Neural crest cell (in vitro differentiated cells): ENCODE results near the gene EHD4. TPM values are rescaled to one million over a fixed set of nuclear protein-coding genes. Genes with fewer than 3 reads are reported as not detected.
A peak's percentile ranks its signal among the peaks of the same experiment; 100 is the strongest.

Experiments
- DNase-seq: peaks from one replicate; pipeline ENCODE4 v3.0.0; 2021; ENCODE audit warnings: low read depth, mixed read lengths, low spot score
- H3K27ac Mint-ChIP-seq: one replicate; pipeline ENCODE4 v1.8.0; 2021; ENCODE audit warnings: mild to moderate bottlenecking, mixed read lengths; ENCODE audit not compliant: unreplicated experiment
- H3K27me3 Mint-ChIP-seq: 2 replicates; pipeline ENCODE4 v1.8.0; 2021; ENCODE audit warnings: low read depth, mild to moderate bottlenecking, mixed read lengths
- H3K36me3 Mint-ChIP-seq: 2 replicates; pipeline ENCODE4 v1.8.0; 2021; ENCODE audit warnings: low read depth, mild to moderate bottlenecking, mixed read lengths
- H3K4me1 Mint-ChIP-seq: 2 replicates; pipeline ENCODE4 v1.8.0; 2021; ENCODE audit warnings: mixed read lengths
- H3K4me3 Mint-ChIP-seq: one replicate; pipeline ENCODE4 v1.8.0; 2021; ENCODE audit warnings: mild to moderate bottlenecking, mixed read lengths
- H3K9me3 Mint-ChIP-seq: 2 replicates; pipeline ENCODE4 v1.8.0; 2021; ENCODE audit warnings: mixed read lengths
- CTCF ChIP-seq: fragments of 200-600 bp; sonication (generic); conservative IDR thresholded peaks from 2 replicates; pipeline ENCODE4 v1.5.0; 2021; ENCODE audit warnings: antibody characterized with exemption, mild to moderate bottlenecking
- total RNA-seq: library from RNA; stranded (reverse); gene quantifications from 2 replicates; pipeline ENCODE4 v1.2.1, GENCODE V29; 2021

Gene EHD4
- total RNA-seq, 1 donor from 2014 or later = 8.3 TPM

- DNase-seq = no peak
- TF ChIP-seq CTCF = no peak
- no peaks in the 10 kb centered on the region for H3K9me3 Mint-ChIP-seq
- no peaks in the 10 kb centered on the region for H3K36me3 Mint-ChIP-seq
- no peak overlapping the region for H3K27ac Mint-ChIP-seq
- no peaks in the 10 kb centered on the region for H3K27me3 Mint-ChIP-seq
- H3K4me3 Mint-ChIP-seq = no peak overlapping the region
- H3K4me1 Mint-ChIP-seq = peaks cover 21% of the 10 kb centered on the region
These were observed 44.3 kb downstream of the EHD4 start for GRCh38 chr15:41928100-41928499.

- no peak overlapping the region for H3K4me3 Mint-ChIP-seq
- H3K4me1 Mint-ChIP-seq = peaks cover 23% of the 10 kb centered on the region
- no peaks in the 10 kb centered on the region for H3K36me3 Mint-ChIP-seq
- no peak for DNase-seq
- no peaks in the 10 kb centered on the region for H3K9me3 Mint-ChIP-seq
- no peaks in the 10 kb centered on the region for H3K27me3 Mint-ChIP-seq
- no peak for TF ChIP-seq CTCF
- no peak overlapping the region for H3K27ac Mint-ChIP-seq
These were observed 44.8 kb downstream of the EHD4 start for GRCh38 chr15:41927536-41927935.

GRCh38 chr15:41926185-41927056 is 45.9 kb downstream of the EHD4 start:
- H3K36me3 Mint-ChIP-seq = no peaks in the 10 kb centered on the region
- no peak for TF ChIP-seq CTCF
- no peaks in the 10 kb centered on the region for H3K9me3 Mint-ChIP-seq

GRCh38 chr15:41925086-41925608 is 47.2 kb downstream of the EHD4 start:
- DNase-seq = no peak
- H3K9me3 Mint-ChIP-seq = no peaks in the 10 kb centered on the region
- no peak for TF ChIP-seq CTCF
- no peaks in the 10 kb centered on the region for H3K36me3 Mint-ChIP-seq
- H3K27ac Mint-ChIP-seq = no peak overlapping the region
- H3K27me3 Mint-ChIP-seq = no peaks in the 10 kb centered on the region
- H3K4me3 Mint-ChIP-seq = no peak overlapping the region
- peaks cover 33% of the 10 kb centered on the region for H3K4me1 Mint-ChIP-seq

More at GRCh38 chr15:41926185-41927056, 45.9 kb downstream of the EHD4 start:
- Mint-ChIP-seq H3K4me3 (no peak overlapping the region), H3K27ac (peak overlapping the region; percentile 37), H3K4me1 (peaks cover 24% of the 10 kb centered on the region), H3K27me3 (no peaks in the 10 kb centered on the region)
- no peak for DNase-seq

- no peaks in the 10 kb centered on the region for H3K9me3 Mint-ChIP-seq
- DNase-seq = no peak
- no peaks in the 10 kb centered on the region for H3K27me3 Mint-ChIP-seq
- no peak for TF ChIP-seq CTCF
- no peaks in the 10 kb centered on the region for H3K36me3 Mint-ChIP-seq
- H3K27ac Mint-ChIP-seq = peak overlapping the region; percentile 70
- H3K4me1 Mint-ChIP-seq = peaks cover 36% of the 10 kb centered on the region
- no peak overlapping the region for H3K4me3 Mint-ChIP-seq
These were observed 48.9 kb downstream of the EHD4 start for GRCh38 chr15:41923401-41923997.
